ENCODE results near the gene OR2V1.
"Not testable (repeated sequence)": the region's sequence is repeated elsewhere in the genome, so short reads cannot be mapped to it uniquely, and the experiment has no call there.

The OR2V1 gene

GRCh38 chr5:181130832-181131496 lies at the start of gene OR2V1:
TSS of gene OR2V1 (minus strand) at chr5:181131169. CDS start at chr5:181125304, 5,865 bp downstream.
- no peak for DNase-seq

- not testable (repeated sequence) for DNase-seq
Observed at GRCh38 chr5:181177559-181177958, 46.6 kb upstream of the OR2V1 start.

GRCh38 chr5:181176254-181176952 lies 45.4 kb upstream of the OR2V1 start:
- DNase-seq, result no peak

- peak; percentile 60 for DNase-seq
Observed at GRCh38 chr5:181173420-181174342, 42.7 kb upstream of the OR2V1 start.

GRCh38 chr5:181173027-181173419 lies 42.1 kb upstream of the OR2V1 start:
- peak; percentile 41 for DNase-seq

- no peak for DNase-seq
Observed at GRCh38 chr5:181171782-181172181, 40.8 kb upstream of the OR2V1 start.

GRCh38 chr5:181170996-181171395 lies 40.0 kb upstream of the OR2V1 start:
- DNase-seq, result no peak

- DNase-seq, result no peak
Observed at GRCh38 chr5:181170237-181170825, 39.4 kb upstream of the OR2V1 start.

- peak; percentile 69 for DNase-seq
Observed at GRCh38 chr5:181169459-181170236, 38.7 kb upstream of the OR2V1 start.

- DNase-seq, result no peak
Observed at GRCh38 chr5:181168595-181169118, 37.7 kb upstream of the OR2V1 start.

- no peak for DNase-seq
Observed at GRCh38 chr5:181167814-181168488, 37.0 kb upstream of the OR2V1 start.

- DNase-seq, result no peak
Observed at GRCh38 chr5:181166812-181167733, 36.1 kb upstream of the OR2V1 start.

- no peak for DNase-seq
Observed at GRCh38 chr5:181164076-181164952, 33.3 kb upstream of the OR2V1 start.

GRCh38 chr5:181163487-181164075 lies 32.6 kb upstream of the OR2V1 start:
- no peak for DNase-seq

- DNase-seq, result no peak
Observed at GRCh38 chr5:181161534-181162175, 30.7 kb upstream of the OR2V1 start.

GRCh38 chr5:181160755-181161533 lies 30.0 kb upstream of the OR2V1 start:
- peak; percentile 65 for DNase-seq

GRCh38 chr5:181160152-181160754 lies 29.3 kb upstream of the OR2V1 start:
- DNase-seq, result peak; percentile 88
